SK-N-SH treated with all-trans-retinoic acid at 6 μM for 48 hours (cell line): Measurements from ENCODE around the gene CACNA1C.

ENCODE experiments used
- ATAC-seq: fragments of 200-7000 bp; cut with Tn5 transposase; 3 replicates; pipeline ENCODE4 v1.9.1; 2020; ENCODE audit warnings: mild to moderate bottlenecking, moderate library complexity
- BACH2 ChIP-seq: fragments of 250-450 bp; sonication (Bioruptor Pico); IDR thresholded peaks from 2 replicates; pipeline ENCODE4 v1.9.0; 2021; ENCODE audit warnings: mild to moderate bottlenecking, borderline replicate concordance
- CSRNP3 ChIP-seq: fragments of 250-450 bp; sonication (Bioruptor Pico); IDR thresholded peaks from 2 replicates; pipeline ENCODE4 v1.5.1; 2021; ENCODE audit warnings: mild to moderate bottlenecking, moderate library complexity
- ESRRG ChIP-seq: fragments of 250-450 bp; sonication (Bioruptor Pico); IDR thresholded peaks from 2 replicates; pipeline ENCODE4 v1.6.1; 2021; ENCODE audit warnings: mild to moderate bottlenecking
- GLIS3 ChIP-seq: fragments of 250-450 bp; sonication (Bioruptor Pico); IDR thresholded peaks from 2 replicates; pipeline ENCODE4 v1.5.0; 2020; ENCODE audit warnings: mild to moderate bottlenecking, moderate library complexity
- ISL1 ChIP-seq: fragments of 250-450 bp; sonication (Bioruptor Pico); IDR thresholded peaks from 2 replicates; pipeline ENCODE4 v2.1.2; 2022; ENCODE audit warnings: mild to moderate bottlenecking, moderate library complexity
- PATZ1 ChIP-seq: fragments of 250-450 bp; sonication (Bioruptor Pico); IDR thresholded peaks from 2 replicates; pipeline ENCODE4 v1.8.0; 2020; ENCODE audit warnings: mild to moderate bottlenecking, moderate library complexity, borderline replicate concordance
- PPARA ChIP-seq: fragments of 250-450 bp; sonication (Bioruptor Pico); IDR thresholded peaks from 2 replicates; pipeline ENCODE4 v1.5.0; 2020; ENCODE audit warnings: mild to moderate bottlenecking, borderline replicate concordance
- RARB ChIP-seq: fragments of 250-450 bp; sonication (Bioruptor Pico); IDR thresholded peaks from 2 replicates; pipeline ENCODE4 v1.8.0; 2021; ENCODE audit warnings: mild to moderate bottlenecking, moderate library complexity
- SNAI2 ChIP-seq: fragments of 250-450 bp; sonication (Bioruptor Pico); IDR thresholded peaks from 2 replicates; pipeline ENCODE4 v1.5.0; 2020; ENCODE audit warnings: mild to moderate bottlenecking, moderate library complexity
- TCF4 ChIP-seq: fragments of 250-450 bp; sonication (Bioruptor Pico); IDR thresholded peaks from 2 replicates; pipeline ENCODE4 v1.8.0; 2021; ENCODE audit warnings: mild to moderate bottlenecking, moderate library complexity, borderline replicate concordance
- TOX ChIP-seq: fragments of 250-450 bp; sonication (Bioruptor Pico); IDR thresholded peaks from 2 replicates; pipeline ENCODE4 v1.8.0; 2021; ENCODE audit warnings: mild to moderate bottlenecking, moderate library complexity, borderline replicate concordance
- ZFP3 ChIP-seq: fragments of 250-450 bp; sonication (Bioruptor Pico); IDR thresholded peaks from 2 replicates; pipeline ENCODE4 v1.5.0; 2020; ENCODE audit warnings: mild to moderate bottlenecking, moderate library complexity
- ZFP30 ChIP-seq: fragments of 450-650 bp; formaldehyde crosslinking; IDR thresholded peaks from 2 replicates; pipeline ENCODE4 v1.5.0; 2022; ENCODE audit warnings: mild to moderate bottlenecking, moderate library complexity
- ZNF565 ChIP-seq: fragments of 450-650 bp; formaldehyde crosslinking; conservative IDR thresholded peaks from 2 replicates; pipeline ENCODE4 v1.5.0; 2020; ENCODE audit warnings: low read depth, mild to moderate bottlenecking, moderate library complexity
- ZNF70 ChIP-seq: fragments of 450-650 bp; formaldehyde crosslinking; IDR thresholded peaks from 2 replicates; pipeline ENCODE4 v1.5.0; 2020; ENCODE audit warnings: mild to moderate bottlenecking, moderate library complexity
- ZNF8 ChIP-seq: fragments of 450-650 bp; formaldehyde crosslinking; IDR thresholded peaks from 2 replicates; pipeline ENCODE4 v1.5.0; 2020; ENCODE audit warnings: mild to moderate bottlenecking, moderate library complexity
- TF ChIP-seq, protein P1 (sequence below): fragments of 250-450 bp; sonication (Bioruptor Pico); IDR thresholded peaks from 2 replicates; pipeline ENCODE4 v1.5.1; 2020; ENCODE audit warnings: low read depth, mild to moderate bottlenecking, moderate library complexity
- TF ChIP-seq, protein P2 (sequence below): fragments of 250-450 bp; sonication (Bioruptor Pico); IDR thresholded peaks from 2 replicates; pipeline ENCODE4 v1.8.0; 2021; ENCODE audit warnings: low read depth, mild to moderate bottlenecking, moderate library complexity, borderline replicate concordance

Gene CACNA1C

GRCh38 chr12:2277492-2278155, 224.8 kb downstream of the CACNA1C start (continued):
- no peak for TF ChIP-seq CSRNP3 (CRISPR knock-in tag)
- no peak for TF ChIP-seq ESRRG (CRISPR knock-in tag)
- no peak for TF ChIP-seq GLIS3
- TF ChIP-seq PATZ1: no peak
- no peak for TF ChIP-seq ZFP30 (CRISPR knock-in tag)

GRCh38 chr12:2281446-2281845, 228.7 kb downstream of the CACNA1C start:
- TF ChIP-seq ZNF8 (CRISPR knock-in tag) (no peak), TCF4 (no peak), ESRRG (CRISPR knock-in tag) (no peak), RARB (CRISPR knock-in tag) (no peak), BACH2 (CRISPR knock-in tag) (no peak), GLIS3 (no peak), ISL1 (no peak), ZNF565 (CRISPR knock-in tag) (no peak), CSRNP3 (CRISPR knock-in tag) (no peak)
- TF ChIP-seq, protein P1, sequence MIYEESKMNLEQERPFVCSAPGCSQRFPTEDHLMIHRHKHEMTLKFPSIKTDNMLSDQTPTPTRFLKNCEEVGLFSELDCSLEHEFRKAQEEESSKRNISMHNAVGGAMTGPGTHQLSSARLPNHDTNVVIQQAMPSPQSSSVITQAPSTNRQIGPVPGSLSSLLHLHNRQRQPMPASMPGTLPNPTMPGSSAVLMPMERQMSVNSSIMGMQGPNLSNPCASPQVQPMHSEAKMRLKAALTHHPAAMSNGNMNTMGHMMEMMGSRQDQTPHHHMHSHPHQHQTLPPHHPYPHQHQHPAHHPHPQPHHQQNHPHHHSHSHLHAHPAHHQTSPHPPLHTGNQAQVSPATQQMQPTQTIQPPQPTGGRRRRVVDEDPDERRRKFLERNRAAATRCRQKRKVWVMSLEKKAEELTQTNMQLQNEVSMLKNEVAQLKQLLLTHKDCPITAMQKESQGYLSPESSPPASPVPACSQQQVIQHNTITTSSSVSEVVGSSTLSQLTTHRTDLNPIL (CRISPR knock-in tag): no peak
- TF ChIP-seq, protein P2, sequence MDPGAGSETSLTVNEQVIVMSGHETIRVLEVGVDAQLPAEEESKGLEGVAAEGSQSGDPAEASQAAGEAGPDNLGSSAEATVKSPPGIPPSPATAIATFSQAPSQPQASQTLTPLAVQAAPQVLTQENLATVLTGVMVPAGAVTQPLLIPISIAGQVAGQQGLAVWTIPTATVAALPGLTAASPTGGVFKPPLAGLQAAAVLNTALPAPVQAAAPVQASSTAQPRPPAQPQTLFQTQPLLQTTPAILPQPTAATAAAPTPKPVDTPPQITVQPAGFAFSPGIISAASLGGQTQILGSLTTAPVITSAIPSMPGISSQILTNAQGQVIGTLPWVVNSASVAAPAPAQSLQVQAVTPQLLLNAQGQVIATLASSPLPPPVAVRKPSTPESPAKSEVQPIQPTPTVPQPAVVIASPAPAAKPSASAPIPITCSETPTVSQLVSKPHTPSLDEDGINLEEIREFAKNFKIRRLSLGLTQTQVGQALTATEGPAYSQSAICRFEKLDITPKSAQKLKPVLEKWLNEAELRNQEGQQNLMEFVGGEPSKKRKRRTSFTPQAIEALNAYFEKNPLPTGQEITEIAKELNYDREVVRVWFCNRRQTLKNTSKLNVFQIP (CRISPR knock-in tag): no peak

DNA sequence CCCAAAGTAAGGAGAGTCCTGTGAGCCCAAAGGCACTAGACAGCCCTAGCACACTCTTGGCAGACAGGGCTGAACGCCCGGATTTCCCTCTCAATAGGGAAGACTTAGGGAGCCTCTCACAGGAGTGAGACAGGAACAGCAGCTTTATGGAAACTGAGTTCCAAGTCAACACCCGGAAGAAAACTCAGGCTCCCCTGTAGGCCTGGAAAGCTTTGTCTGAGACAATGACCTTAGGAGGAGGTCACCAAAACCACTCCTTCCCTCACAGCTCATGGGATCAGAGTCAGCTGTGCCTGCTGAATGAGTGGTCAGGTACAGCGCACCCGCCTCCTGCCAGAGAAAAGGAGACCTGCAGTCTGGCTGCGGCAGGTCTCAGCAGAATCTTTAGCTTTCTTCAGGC, 229.5 kb downstream of the CACNA1C start:
- TF ChIP-seq PATZ1 (no peak), TCF4 (no peak)

More at GRCh38 chr12:2281446-2281845, 228.7 kb downstream of the CACNA1C start:
- no peak for ATAC-seq

GRCh38 chr12:2283480-2283879, 230.7 kb downstream of the CACNA1C start:
- ATAC-seq: no peak
- TF ChIP-seq ZNF70 (CRISPR knock-in tag) (no peak), ZNF565 (CRISPR knock-in tag) (no peak), GLIS3 (no peak), PATZ1 (no peak), PPARA (CRISPR knock-in tag) (no peak), ZFP3 (CRISPR knock-in tag) (no peak), ZNF8 (CRISPR knock-in tag) (no peak), ISL1 (no peak), SNAI2 (CRISPR knock-in tag) (no peak), TOX (CRISPR knock-in tag) (no peak), ZFP30 (CRISPR knock-in tag) (no peak)
- TF ChIP-seq, protein P2 (CRISPR knock-in tag): no peak

More for the DNA sequence above, 229.5 kb downstream of the CACNA1C start:
- no peak for ATAC-seq
